Right cardiac atrium (tissue), 5 donors: ENCODE results near the gene ASB13. TPM values are rescaled to one million over a fixed set of nuclear protein-coding genes. Genes with fewer than 3 reads are reported as not detected.

ENCODE experiments used
- ATAC-seq, 2 donors: fragments of 200-7000 bp; cut with Tn5 transposase; one replicate each; pipeline versions ENCODE4 v1.8.0 to v1.9.1; 2020; ENCODE audit warnings: moderate library complexity in 2 of 2, mild to moderate bottlenecking in 1 of 2
- DNase-seq, 3 donors: peaks; one replicate each; pipeline ENCODE4 v3.0.0-alpha.2; 2020
- H3K27ac ChIP-seq: one replicate; pipeline ENCODE4 v1.5.1; 2013; ENCODE audit warnings: mild to moderate bottlenecking, low read length, control low read depth, moderate library complexity
- H3K27me3 ChIP-seq: one replicate; pipeline ENCODE4 v1.6.1; 2013; ENCODE audit not compliant: control insufficient read depth, insufficient read depth
- H3K4me1 ChIP-seq: one replicate; pipeline ENCODE4 v1.6.1; 2013; ENCODE audit warnings: low read length; ENCODE audit not compliant: control insufficient read depth, insufficient read depth
- H3K4me3 ChIP-seq: one replicate; pipeline ENCODE4 v1.5.1; 2013; ENCODE audit warnings: low read length, control low read depth
- H3K9me3 ChIP-seq: one replicate; pipeline ENCODE4 v1.6.1; 2013; ENCODE audit warnings: low read length; ENCODE audit not compliant: control insufficient read depth
- WGBS: extraction: QIAGEN DNeasy Blood & Tissue Kit; methylation state at CpG from one replicate; pipeline ENCODE4 v1.1.7; 2013; 5-methylcytosine and 5-hydroxymethylcytosine counted together
- intact Hi-C, 4 donors: fragments of 100-400 bp; cut with DNase I; formaldehyde crosslinking; loops; one replicate each; pipeline versions ENCODE4 v1.11.0 to v1.14.0; 2022 to 2023
- long read RNA-seq, 4 donors: library from polyadenylated mRNA; unstranded; transcript quantifications; one replicate each; pipeline ENCODE4 v2.0.0, GENCODE V29; 2020 to 2021
- polyA plus RNA-seq: library from polyadenylated mRNA; stranded (reverse); fragments of 200-250 nt; gene quantifications from one replicate; pipeline ENCODE4 v1.2.3, GENCODE V29; 2013
- total RNA-seq, 4 donors: library from RNA; stranded (reverse); fragmentation: NEBNext Ultra II Directional; extraction: Animal tissue kit (Norgen Biotek cat#: 25700); gene quantifications; one replicate each; pipeline ENCODE4 v1.2.1, GENCODE V29; 2021
- donor health status: healthy with polysubstance abuse.
- donor health status: DM: no; HTN: yes; CAD: no.
- donor health status: DM: no; HTN: no; CAD: no.
- donor health status: DM: no; HTN: yes; CAD: no; lungs with severe emphysema.
- donor health status: DM: yes; HTN: yes; CAD: no.

The ASB13 gene, protein sequence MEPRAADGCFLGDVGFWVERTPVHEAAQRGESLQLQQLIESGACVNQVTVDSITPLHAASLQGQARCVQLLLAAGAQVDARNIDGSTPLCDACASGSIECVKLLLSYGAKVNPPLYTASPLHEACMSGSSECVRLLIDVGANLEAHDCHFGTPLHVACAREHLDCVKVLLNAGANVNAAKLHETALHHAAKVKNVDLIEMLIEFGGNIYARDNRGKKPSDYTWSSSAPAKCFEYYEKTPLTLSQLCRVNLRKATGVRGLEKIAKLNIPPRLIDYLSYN
- total RNA-seq (10 to 100 TPM; 15.0 to 20.6 (median 17.5) TPM), polyA plus RNA-seq (17.1 TPM)
- long read RNA-seq, donor 1, transcript ASB13-201 (6 exons, 2,699 nt) = major isoform, 30 of 37 reads
- long read RNA-seq, donor 1, partial matches to known transcripts = 2 of 37 reads
- long read RNA-seq, donor 1, other reads (novel, unspliced or antisense) = 3 of 37 reads
- long read RNA-seq, donor 2, transcript ASB13-201 (6 exons, 2,699 nt) = major isoform, 18 of 23 reads
- long read RNA-seq, donor 2, partial matches to known transcripts = 2 of 23 reads
- long read RNA-seq, donor 2, other reads (novel, unspliced or antisense) = 3 of 23 reads
- long read RNA-seq, donor 3, transcript ASB13-201 (6 exons, 2,699 nt) = major isoform, 82 of 96 reads
- long read RNA-seq, donor 3, partial matches to known transcripts = 2 of 96 reads
- long read RNA-seq, donor 3, other reads (novel, unspliced or antisense) = 7 of 96 reads
- long read RNA-seq, donor 4, transcript ASB13-201 (6 exons, 2,699 nt) = major isoform, 15 of 20 reads
- long read RNA-seq, donor 4, partial matches to known transcripts = 2 of 20 reads
- long read RNA-seq, donor 4, other reads (novel, unspliced or antisense) = 3 of 20 reads

DNA sequence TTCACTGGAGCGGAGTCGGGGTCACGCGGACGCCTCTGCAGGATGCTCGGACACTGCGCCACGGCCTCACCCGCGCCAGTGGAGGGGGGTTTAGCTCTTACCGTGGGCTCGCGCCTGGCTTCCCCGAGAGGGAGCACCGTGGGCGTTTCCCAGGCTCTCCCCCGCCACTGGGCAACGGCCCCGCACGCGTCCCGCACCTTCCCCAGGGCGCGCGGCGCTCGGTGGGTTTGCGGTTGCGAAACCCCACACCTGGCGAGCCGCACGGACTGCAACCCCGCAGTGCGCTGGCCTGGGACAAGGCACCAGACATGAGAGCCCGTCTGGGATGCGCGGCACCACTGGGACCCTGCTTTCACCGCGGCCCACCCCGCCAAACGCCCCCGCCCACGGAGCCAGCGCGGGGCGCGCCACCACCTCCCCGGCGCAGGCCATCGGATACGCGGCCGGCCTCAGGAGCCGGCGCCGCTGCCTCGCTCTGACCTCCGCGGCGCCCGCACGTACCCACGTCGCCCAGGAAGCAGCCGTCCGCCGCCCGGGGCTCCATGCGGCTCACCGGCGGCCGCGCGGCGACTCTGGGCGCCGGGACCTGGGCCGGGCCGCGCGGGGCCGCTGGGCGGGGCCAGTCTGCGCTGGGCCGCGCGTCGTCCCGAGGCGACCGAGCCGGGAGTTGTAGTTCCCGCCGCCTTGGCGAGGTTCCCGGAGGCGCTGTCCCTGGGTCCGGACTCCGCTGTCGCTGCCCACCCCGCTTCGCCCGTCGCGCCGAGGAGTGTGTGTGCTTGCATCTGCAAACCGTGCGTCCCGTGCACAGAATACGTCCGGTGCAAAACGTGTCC is at the start of gene ASB13:
Gene ASB13, minus strand, starts transcription at position 588 of the 833 bp plus-strand sequence. Its CDS starts 44 bp downstream, at position 544.
- Histone ChIP-seq H3K27ac (peak within 1 kb of the TSS; percentile 21), H3K9me3 (no peaks in the 10 kb centered on the region), H3K27me3 (no peaks in the 10 kb centered on the region), H3K4me3 (peak within 1 kb of the TSS; percentile 65), H3K4me1 (no peaks in the 10 kb centered on the region)
- intact Hi-C loops = no loop called here
- ATAC-seq = peak; percentile 95 to 96
- under 1% methylated on average over 112 of the region's 112 CpGs for WGBS
- peak; percentile 82 to 95 (median 93) for DNase-seq

DNA sequence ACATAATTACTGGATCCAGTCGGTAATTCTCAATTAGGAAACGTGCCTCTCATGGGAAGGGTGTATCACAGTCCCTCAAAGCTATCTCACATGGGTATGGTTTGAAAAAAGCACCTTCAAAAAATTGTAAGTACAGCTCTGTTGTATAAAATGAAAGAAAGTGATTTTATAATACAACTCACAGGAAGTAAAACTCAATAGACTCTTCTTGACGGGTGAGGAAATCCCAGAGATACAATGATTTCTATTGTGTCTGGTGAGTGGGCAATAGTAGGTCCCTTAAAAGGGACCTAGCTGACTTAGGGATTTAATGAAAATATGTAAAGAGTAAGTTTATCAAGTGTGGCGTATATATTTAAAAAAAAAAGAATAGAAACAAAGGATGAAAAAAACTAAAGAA is 45.2 kb upstream of the ASB13 start:
- Histone ChIP-seq H3K4me1 (no peaks in the 10 kb centered on the region), H3K27me3 (no peaks in the 10 kb centered on the region), H3K9me3 (no peaks in the 10 kb centered on the region), H3K4me3 (peak overlapping the region; percentile 42), H3K27ac (no peak overlapping the region)
- no peak for DNase-seq
- WGBS = 56% methylated on average over 4 of the region's 4 CpGs
- ATAC-seq = peak in 1 of 2 donors; percentile 26
- intact Hi-C loops = no loop called here

DNA sequence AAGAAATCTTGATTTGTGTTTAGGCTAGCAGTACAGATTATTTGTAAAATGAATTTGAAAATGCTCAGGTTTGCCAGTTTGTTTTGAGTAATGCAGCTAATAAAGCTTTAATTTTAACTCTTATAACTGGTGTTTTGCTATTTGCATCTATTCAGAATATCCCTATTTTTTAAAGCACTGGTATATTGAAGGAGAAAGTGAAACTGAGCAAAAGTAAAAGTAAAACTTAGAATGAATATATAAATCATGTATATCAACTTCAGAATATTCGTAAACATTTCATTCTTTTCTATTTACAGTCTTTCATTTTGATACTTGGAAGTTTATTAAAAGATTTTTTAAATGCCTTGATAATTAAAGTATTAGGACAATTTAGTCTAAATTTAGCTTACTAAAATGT is 44.5 kb upstream of the ASB13 start:
- intact Hi-C loops = no loop called here
- Histone ChIP-seq H3K27me3 (no peaks in the 10 kb centered on the region), H3K4me1 (no peaks in the 10 kb centered on the region), H3K4me3 (no peak overlapping the region), H3K9me3 (no peaks in the 10 kb centered on the region), H3K27ac (no peak overlapping the region)
- no peak for DNase-seq
- WGBS = 53% methylated on average over 1 of the region's 1 CpG
- ATAC-seq = no peak

DNA sequence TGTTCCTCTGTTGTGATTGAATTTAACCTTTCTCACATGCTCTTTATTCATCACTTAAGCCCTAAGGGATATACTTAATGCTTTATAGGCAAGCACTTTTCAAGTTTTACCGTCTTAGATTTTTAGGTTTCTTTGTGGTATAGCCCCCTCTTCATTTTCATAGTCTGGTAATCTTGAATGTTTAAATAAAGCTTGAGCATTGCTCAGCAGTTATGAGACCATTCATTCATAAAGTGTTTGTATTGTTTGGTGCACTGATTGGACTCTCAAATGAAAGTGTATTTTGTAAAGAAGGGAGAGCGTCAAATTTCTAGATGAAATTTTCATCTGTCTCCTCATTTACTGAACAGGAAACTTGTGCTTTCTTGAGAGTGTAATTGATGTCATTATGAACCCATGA is 43.5 kb upstream of the ASB13 start:
- Histone ChIP-seq H3K4me3 (no peak overlapping the region), H3K9me3 (no peaks in the 10 kb centered on the region), H3K27ac (no peak overlapping the region), H3K27me3 (no peaks in the 10 kb centered on the region), H3K4me1 (no peaks in the 10 kb centered on the region)
- ATAC-seq (no peak), DNase-seq (no peak)
- intact Hi-C loops = no loop called here
- 81% methylated on average over 2 of the region's 2 CpGs for WGBS

DNA sequence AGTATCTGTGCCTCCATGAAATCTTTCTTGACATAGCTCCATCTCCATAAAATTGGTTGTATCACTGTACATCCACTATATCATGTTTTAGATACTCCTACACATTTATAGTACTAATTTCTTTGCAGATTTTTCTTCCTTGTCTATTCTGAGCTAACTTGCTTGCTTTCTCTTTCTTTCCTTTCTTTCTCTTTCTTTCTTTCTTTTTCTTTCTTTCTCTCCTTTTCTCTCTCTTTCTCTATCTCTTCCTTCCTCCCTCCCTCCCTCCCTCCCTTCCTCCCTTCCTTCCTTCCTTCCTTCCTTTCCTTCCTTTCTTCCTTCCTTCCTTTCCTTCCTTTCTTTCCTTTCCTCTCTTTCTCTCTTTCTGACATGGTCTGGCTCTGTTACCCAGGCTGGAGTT is 42.0 kb upstream of the ASB13 start:
- Histone ChIP-seq H3K4me3 (no peak overlapping the region), H3K9me3 (no peaks in the 10 kb centered on the region), H3K27me3 (no peaks in the 10 kb centered on the region), H3K4me1 (no peaks in the 10 kb centered on the region), H3K27ac (no peak overlapping the region)
- DNase-seq (no peak), ATAC-seq (no peak)
- intact Hi-C loops = no loop called here

DNA sequence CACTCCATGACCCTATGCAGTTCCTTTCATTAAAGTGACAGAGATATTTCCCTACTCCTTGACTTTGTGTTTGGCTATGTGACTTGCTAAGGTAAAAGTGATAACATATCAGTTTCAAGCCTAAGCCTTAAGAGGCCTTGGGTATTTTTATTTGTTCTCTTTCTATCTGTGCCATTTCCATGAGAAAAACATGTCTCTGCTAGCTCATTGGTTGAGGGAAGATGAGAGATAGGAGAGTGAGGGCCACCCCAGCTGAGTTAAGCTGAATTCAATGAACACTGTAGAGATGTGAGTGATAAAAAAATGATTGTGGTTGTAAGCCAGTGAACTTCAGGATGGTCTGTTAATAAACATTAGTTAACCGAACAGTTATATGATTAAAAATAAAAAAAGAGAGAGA is 31.7 kb upstream of the ASB13 start:
- intact Hi-C loops = loop anchor here in 1 of 4 donors (10.0 kb wide), 1 partner anchor 77 kb away; no protein-coding TSS in a partner anchor

DNA sequence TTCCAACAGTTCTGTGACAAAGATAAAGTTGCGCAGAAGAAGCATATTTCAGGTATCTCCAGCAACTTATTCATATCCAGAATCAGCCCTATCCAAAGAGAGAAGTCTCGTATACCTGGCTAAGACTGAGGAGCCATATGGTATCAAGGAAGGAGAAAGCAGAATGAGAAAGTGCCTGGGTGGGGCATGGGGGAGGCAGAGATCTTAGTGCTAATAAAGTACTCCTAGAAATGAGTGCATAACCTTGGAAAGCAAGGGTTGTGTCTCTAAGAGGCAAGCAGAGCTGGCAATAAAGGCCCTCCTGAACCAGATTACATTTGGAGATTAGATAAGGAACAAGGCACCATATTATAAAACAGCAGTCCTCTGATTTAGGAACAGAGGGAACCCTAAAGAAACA is 30.9 kb upstream of the ASB13 start:
- no peak for ATAC-seq
- no peak for DNase-seq
- Histone ChIP-seq H3K4me3 (no peak overlapping the region), H3K27me3 (no peaks in the 10 kb centered on the region), H3K9me3 (no peaks in the 10 kb centered on the region), H3K27ac (no peak overlapping the region), H3K4me1 (peaks cover 5% of the 10 kb centered on the region)
- intact Hi-C loops = loop anchor here in 1 of 4 donors (10.0 kb wide), 1 partner anchor 77 kb away; no protein-coding TSS in a partner anchor
- WGBS = 92% methylated on average over 2 of the region's 2 CpGs

More for the DNA sequence above, 31.7 kb upstream of the ASB13 start:
- Histone ChIP-seq H3K27ac (no peak overlapping the region), H3K9me3 (no peaks in the 10 kb centered on the region), H3K4me3 (no peak overlapping the region), H3K27me3 (no peaks in the 10 kb centered on the region), H3K4me1 (peaks cover 1% of the 10 kb centered on the region)
- DNase-seq (no peak), ATAC-seq (no peak)
- 91% methylated on average over 1 of the region's 1 CpG for WGBS

DNA sequence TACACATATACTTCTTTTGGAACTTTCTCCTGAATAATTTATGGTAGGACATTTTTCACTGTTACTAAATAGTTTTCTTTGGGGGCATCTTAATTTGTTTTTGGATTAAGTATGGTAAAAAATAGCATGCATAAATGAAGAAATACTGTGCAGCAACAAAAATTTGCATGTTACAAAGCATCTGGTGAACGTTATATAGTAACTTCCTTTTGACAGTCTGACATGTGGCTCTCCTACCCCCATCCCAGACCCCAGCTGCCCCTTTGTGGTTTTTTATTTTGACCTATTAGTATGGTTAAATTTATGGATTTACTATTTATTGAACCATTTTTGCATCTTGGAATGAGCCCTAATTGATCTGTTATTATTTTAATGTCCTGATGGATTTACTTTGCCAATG is 28.2 kb upstream of the ASB13 start:
- Histone ChIP-seq H3K9me3 (no peaks in the 10 kb centered on the region), H3K4me1 (peaks cover 6% of the 10 kb centered on the region), H3K27ac (no peak overlapping the region), H3K27me3 (no peaks in the 10 kb centered on the region), H3K4me3 (no peak overlapping the region)
- ATAC-seq = no peak
- no peak for DNase-seq
- WGBS = 67% methylated on average over 1 of the region's 1 CpG
- intact Hi-C loops = loop anchor here in 1 of 4 donors (10.0 kb wide), 1 partner anchor 80 kb away; no protein-coding TSS in a partner anchor

DNA sequence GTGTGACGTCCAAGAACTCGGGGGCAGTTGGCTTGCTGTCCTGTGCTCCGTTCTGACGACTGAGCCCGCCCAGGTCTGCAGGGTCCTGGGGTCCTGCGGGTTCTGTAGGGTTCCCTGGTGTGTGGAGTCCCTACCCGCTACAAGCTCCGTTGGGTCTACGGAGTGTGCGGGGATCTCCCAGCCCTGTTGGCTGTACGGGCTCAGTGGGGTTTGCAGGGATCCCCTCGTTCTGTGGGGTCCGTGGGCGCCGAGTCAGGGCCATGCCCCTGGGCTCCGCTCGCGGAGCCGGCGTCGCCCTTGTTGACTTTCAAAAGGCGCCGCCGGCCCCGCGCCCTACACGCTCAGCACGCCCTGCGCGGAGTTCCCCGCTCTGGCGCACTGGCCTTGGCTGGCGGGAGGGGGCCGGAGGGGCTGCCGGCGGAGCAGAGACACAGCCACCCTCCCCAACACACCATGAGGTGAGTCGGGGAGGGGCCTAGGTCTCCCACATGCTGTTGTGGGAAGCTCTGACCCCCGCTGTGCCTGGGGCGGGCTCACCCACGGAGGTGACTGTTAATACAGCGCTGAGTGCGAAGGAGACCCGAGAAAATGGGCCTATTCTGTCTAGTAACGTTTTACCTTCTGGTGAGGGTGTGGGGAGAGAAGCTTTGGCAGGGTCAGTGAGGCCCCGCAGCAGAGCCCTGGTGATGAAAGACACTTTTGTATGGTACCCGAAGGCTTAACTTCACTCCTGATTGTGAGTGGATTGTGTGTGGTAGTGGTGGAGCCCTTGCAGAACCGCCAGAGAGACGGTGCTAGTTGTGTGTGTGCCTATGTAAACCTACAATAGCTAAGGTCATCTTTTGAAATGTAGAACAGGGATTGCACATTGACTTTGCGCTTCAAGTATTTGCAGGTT is 26.3 kb upstream of the ASB13 start:
- no peaks in the 10 kb centered on the region for H3K9me3 ChIP-seq
- peak overlapping the region; percentile 44 for H3K4me3 ChIP-seq
- ATAC-seq (peak; percentile 86 to 89), DNase-seq (peak; percentile 33 to 81 (median 75))
- H3K27ac ChIP-seq = no peak overlapping the region
- 10% methylated on average over 49 of the region's 49 CpGs for WGBS
- no peaks in the 10 kb centered on the region for H3K27me3 ChIP-seq
- peaks cover 6% of the 10 kb centered on the region for H3K4me1 ChIP-seq
- intact Hi-C loops = loop anchor here in 1 of 4 donors (10.0 kb wide), 1 partner anchor 82 kb away; no protein-coding TSS in a partner anchor

DNA sequence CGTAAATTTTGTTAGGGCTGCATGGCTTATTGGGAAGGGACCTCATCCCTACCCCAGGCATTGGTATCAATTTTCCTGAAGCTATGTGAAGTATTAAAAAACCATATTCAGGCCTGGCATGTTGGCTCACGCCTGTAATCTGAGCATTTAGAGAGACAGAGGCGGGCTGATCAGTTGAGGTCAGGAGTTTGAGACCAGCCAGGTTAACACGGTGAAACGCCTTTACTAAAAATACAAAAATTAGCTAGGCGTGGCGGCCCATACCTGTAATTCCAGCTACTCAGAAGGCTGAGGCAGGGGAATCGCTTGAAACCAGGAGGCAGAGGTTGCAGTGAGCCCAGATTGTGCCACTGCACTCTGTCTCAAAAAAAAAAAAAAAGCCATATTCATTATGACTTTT is 25.4 kb upstream of the ASB13 start:
- H3K4me3 ChIP-seq = no peak overlapping the region
- WGBS = 91% methylated on average over 8 of the region's 8 CpGs
- intact Hi-C loops = loop anchor here in 1 of 4 donors (10.0 kb wide), 1 partner anchor 83 kb away; no protein-coding TSS in a partner anchor

More for the DNA sequence above, 25.4 kb upstream of the ASB13 start:
- H3K4me1 ChIP-seq = peaks cover 6% of the 10 kb centered on the region
- no peak overlapping the region for H3K27ac ChIP-seq
- no peaks in the 10 kb centered on the region for H3K9me3 ChIP-seq
- DNase-seq = no peak
- ATAC-seq = no peak
- no peaks in the 10 kb centered on the region for H3K27me3 ChIP-seq
